Erythroblast (primary cell): ENCODE measurements around the gene NR2E1.

ENCODE experiments used
- GATA1 ChIP-seq: IDR thresholded peaks from 2 replicates; pipeline ENCODE4 v1.6.1; 2011; ENCODE audit warnings: low read depth, mild to moderate bottlenecking, control low read depth, low read length, moderate library complexity
- POLR2A ChIP-seq: IDR thresholded peaks from 2 replicates; pipeline ENCODE4 v1.6.1; 2011; ENCODE audit warnings: mild to moderate bottlenecking, low read length

DNA sequence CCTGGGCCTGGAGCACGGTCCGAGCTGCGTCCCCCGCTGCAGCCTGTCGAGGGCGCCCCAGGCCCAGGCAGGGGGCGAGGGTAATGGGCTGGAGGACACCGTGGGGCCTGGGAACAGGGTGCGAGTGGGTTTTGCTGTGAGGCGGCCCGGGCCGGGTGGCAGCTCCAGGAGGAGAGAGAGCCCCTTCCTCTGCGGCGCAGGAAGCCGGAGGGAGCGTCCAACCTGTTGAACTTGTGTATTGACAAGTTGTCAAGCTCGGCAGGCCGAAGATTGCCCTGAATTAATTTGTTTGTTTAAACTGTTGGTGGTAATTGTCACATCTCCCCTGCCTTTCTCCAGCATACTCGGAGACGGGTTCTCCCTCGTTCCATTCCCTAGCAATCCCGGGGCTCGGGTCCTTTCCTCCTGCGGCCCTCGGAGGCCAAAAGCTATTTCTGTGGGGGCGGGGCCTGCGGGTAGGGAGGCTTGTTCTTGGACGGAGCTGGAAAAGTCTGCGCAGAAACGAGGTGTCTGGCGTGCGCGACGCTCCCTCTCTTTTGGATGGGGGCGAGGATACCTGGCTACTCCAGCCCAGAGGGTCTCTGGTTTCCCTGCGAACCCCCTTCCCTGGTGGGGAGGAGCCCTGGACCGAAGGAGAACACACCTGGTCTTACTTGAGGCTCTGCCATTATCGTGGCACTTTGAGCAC lies 9.9 kb downstream of the NR2E1 start:
- TF ChIP-seq POLR2A, result no peak
- TF ChIP-seq GATA1, result no peak
